Measurements from ENCODE around the gene GARNL3. TPM values are rescaled to one million over a fixed set of nuclear protein-coding genes. Genes with fewer than 3 reads are reported as not detected.
A peak's percentile ranks its signal among the peaks of the same experiment; 100 is the strongest.

GARNL3 gene
- total RNA-seq, 1 donor from 2014 or later = 5.4 TPM

DNA sequence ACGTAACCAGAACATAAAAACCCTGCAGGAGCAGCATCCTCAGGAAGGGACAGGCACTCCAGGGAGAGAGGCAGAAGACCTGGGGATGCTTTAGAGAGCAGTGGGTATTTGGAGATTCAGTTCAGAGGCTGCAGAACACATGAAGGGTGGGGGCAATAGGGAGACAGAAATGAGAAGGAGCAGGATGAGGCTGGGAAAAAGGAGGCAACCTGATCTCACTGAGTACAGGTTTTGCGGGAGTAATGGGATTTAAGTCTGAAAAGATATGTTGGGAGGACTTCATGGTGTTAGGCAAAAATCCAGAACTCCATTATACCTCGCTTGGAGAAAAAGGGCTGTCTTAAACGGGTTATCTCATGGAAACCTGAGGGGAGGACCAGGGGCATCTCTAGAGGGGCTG, 41.3 kb upstream of the GARNL3 start:
- Histone ChIP-seq H3K27ac (ENCODE audit: low read depth, low read length) (no peak overlapping the region), H3K79me2 (ENCODE audit: insufficient read depth, low read length) (no peaks in the 10 kb centered on the region), H3K36me3 (ENCODE audit: insufficient read depth, low read length) (no peaks in the 10 kb centered on the region), H3K9me3 (ENCODE audit: insufficient read depth, low read depth, low read length) (no peaks in the 10 kb centered on the region), H2AFZ (ENCODE audit: low read depth, low read length) (no peak overlapping the region), H3K4me1 (ENCODE audit: insufficient read depth, low read length) (peaks cover 3% of the 10 kb centered on the region), H3K9ac (ENCODE audit: low read length) (no peak overlapping the region), H3K4me2 (ENCODE audit: low read length) (no peak overlapping the region), H4K20me1 (ENCODE audit: insufficient read depth, low read length) (no peaks in the 10 kb centered on the region), H3K27me3 (ENCODE audit: insufficient read depth, low read length) (peaks cover 25% of the 10 kb centered on the region), H3K4me3 (ENCODE audit: insufficient read depth, low read depth, low read length) (no peak overlapping the region)
- H3K36me3 Mint-ChIP-seq (ENCODE audit: low read depth, unreplicated experiment) = peaks cover 2% of the 10 kb centered on the region
- TF ChIP-seq, protein P1, sequence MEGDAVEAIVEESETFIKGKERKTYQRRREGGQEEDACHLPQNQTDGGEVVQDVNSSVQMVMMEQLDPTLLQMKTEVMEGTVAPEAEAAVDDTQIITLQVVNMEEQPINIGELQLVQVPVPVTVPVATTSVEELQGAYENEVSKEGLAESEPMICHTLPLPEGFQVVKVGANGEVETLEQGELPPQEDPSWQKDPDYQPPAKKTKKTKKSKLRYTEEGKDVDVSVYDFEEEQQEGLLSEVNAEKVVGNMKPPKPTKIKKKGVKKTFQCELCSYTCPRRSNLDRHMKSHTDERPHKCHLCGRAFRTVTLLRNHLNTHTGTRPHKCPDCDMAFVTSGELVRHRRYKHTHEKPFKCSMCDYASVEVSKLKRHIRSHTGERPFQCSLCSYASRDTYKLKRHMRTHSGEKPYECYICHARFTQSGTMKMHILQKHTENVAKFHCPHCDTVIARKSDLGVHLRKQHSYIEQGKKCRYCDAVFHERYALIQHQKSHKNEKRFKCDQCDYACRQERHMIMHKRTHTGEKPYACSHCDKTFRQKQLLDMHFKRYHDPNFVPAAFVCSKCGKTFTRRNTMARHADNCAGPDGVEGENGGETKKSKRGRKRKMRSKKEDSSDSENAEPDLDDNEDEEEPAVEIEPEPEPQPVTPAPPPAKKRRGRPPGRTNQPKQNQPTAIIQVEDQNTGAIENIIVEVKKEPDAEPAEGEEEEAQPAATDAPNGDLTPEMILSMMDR (IDR thresholded peaks at IDR 0.05; ENCODE audit: insufficient read depth, low read depth, low read length) = no peak
- no peak for TF ChIP-seq EZH2 (IDR thresholded peaks at IDR 0.05; ENCODE audit: insufficient read depth, low read length)
- FAIRE-seq = no peak
- no peak for DNase-seq (ENCODE audit: low read depth)
- H3K27ac Mint-ChIP-seq (ENCODE audit: unreplicated experiment) = peak overlapping the region; percentile 47
- no peaks in the 10 kb centered on the region for H3K9me3 Mint-ChIP-seq (ENCODE audit: unreplicated experiment)
- peaks cover 31% of the 10 kb centered on the region for H3K27me3 Mint-ChIP-seq (ENCODE audit: low read depth, unreplicated experiment)
- peak overlapping the region; percentile 71 for H3K4me3 Mint-ChIP-seq (ENCODE audit: unreplicated experiment)
- H3K4me1 Mint-ChIP-seq (ENCODE audit: low read depth, unreplicated experiment) = no peaks in the 10 kb centered on the region

DNA sequence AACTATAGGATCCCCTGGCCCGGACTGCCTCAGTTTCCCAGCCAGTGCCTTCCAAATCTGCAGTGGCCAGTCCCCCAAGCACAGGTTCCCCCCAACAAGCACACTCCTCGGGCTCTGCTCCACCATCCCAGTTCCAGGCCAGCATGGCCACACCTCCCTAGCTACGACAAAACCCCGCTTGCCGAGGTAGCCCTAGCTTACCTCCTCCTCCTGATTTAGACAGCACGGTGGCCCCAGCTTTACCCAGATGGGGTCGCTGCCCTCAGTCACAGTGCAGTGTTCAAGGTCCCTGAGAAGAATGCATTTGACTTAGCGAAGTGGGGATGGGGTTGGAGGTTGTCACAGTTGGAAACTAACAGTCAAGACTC, 40.8 kb upstream of the GARNL3 start:
- H3K36me3 Mint-ChIP-seq (ENCODE audit: low read depth, unreplicated experiment) = peaks cover 2% of the 10 kb centered on the region
- H3K4me3 Mint-ChIP-seq (ENCODE audit: unreplicated experiment) = peak overlapping the region; percentile 71
- H3K4me1 Mint-ChIP-seq (ENCODE audit: low read depth, unreplicated experiment) = no peaks in the 10 kb centered on the region
- no peaks in the 10 kb centered on the region for H3K9me3 Mint-ChIP-seq (ENCODE audit: unreplicated experiment)
- peak overlapping the region; percentile 39 for H2AFZ ChIP-seq (ENCODE audit: low read depth, low read length)
- H4K20me1 ChIP-seq (ENCODE audit: insufficient read depth, low read length) = no peaks in the 10 kb centered on the region
- no peak for TF ChIP-seq EZH2 (IDR thresholded peaks at IDR 0.05; ENCODE audit: insufficient read depth, low read length)
- TF ChIP-seq, protein P1 (IDR thresholded peaks at IDR 0.05; ENCODE audit: insufficient read depth, low read depth, low read length) = no peak
- peaks cover 3% of the 10 kb centered on the region for H3K4me1 ChIP-seq (ENCODE audit: insufficient read depth, low read length)
- no peaks in the 10 kb centered on the region for H3K79me2 ChIP-seq (ENCODE audit: insufficient read depth, low read length)
- peak overlapping the region; percentile 94 for H3K4me2 ChIP-seq (ENCODE audit: low read length)
- no peak overlapping the region for H3K4me3 ChIP-seq (ENCODE audit: insufficient read depth, low read depth, low read length)
- H3K27me3 ChIP-seq (ENCODE audit: insufficient read depth, low read length) = peaks cover 25% of the 10 kb centered on the region
- H3K27ac ChIP-seq (ENCODE audit: low read depth, low read length) = no peak overlapping the region
- no peak for FAIRE-seq
- no peak overlapping the region for H3K27ac Mint-ChIP-seq (ENCODE audit: unreplicated experiment)
- H3K27me3 Mint-ChIP-seq (ENCODE audit: low read depth, unreplicated experiment) = peaks cover 25% of the 10 kb centered on the region
- DNase-seq (ENCODE audit: low read depth) = no peak
- no peaks in the 10 kb centered on the region for H3K9me3 ChIP-seq (ENCODE audit: insufficient read depth, low read depth, low read length)
- H3K36me3 ChIP-seq (ENCODE audit: insufficient read depth, low read length) = no peaks in the 10 kb centered on the region
- no peak overlapping the region for H3K9ac ChIP-seq (ENCODE audit: low read length)

DNA sequence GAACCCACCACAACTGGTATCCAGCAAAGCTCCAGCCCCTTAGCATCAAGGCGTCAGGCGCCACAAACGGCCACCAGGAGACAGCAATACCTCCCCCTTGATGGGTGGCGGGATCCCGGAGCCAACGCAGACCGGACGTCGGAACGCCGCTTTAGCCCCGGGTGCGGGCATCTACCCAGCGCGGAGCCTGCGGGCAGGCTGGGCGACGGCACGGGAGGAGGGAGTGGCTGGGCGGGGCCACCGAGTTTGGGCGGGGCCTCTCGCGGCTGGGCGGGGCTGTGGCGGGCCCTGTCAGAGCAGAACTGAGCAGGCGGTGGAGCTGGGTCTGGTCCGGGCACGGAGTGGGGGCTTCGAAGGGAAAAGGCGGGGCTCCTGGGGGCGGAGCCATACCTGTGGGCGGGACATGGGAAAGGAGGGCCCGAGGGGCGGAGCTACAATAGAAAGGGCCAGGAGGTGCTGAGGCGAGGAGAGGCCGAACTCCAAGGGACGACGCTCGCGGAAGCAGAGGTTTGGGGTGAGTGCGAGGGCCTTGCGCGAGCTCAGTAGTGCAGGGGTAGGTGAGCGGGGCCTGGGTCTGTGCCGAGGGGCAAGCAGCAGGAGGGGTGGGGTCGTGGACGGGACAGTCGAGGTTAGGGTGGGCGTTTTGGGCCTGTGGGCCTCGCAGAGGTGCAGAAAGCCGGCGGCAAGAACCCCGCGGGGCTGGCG, 40.2 kb upstream of the GARNL3 start:
- Mint-ChIP-seq H3K36me3 (ENCODE audit: low read depth, unreplicated experiment) (peaks cover 2% of the 10 kb centered on the region), H3K27me3 (ENCODE audit: low read depth, unreplicated experiment) (peaks cover 24% of the 10 kb centered on the region), H3K4me1 (ENCODE audit: low read depth, unreplicated experiment) (no peaks in the 10 kb centered on the region), H3K4me3 (ENCODE audit: unreplicated experiment) (peak overlapping the region; percentile 88), H3K9me3 (ENCODE audit: unreplicated experiment) (no peaks in the 10 kb centered on the region), H3K27ac (ENCODE audit: unreplicated experiment) (peak overlapping the region; percentile 62)
- no peaks in the 10 kb centered on the region for H4K20me1 ChIP-seq (ENCODE audit: insufficient read depth, low read length)
- H3K9me3 ChIP-seq (ENCODE audit: insufficient read depth, low read depth, low read length) = no peaks in the 10 kb centered on the region
- peak overlapping the region; percentile 94 for H3K4me2 ChIP-seq (ENCODE audit: low read length)
- DNase-seq (ENCODE audit: low read depth) (peak; percentile 36), FAIRE-seq (no peak)
- no peaks in the 10 kb centered on the region for H3K36me3 ChIP-seq (ENCODE audit: insufficient read depth, low read length)
- peaks cover 3% of the 10 kb centered on the region for H3K4me1 ChIP-seq (ENCODE audit: insufficient read depth, low read length)
- peaks cover 25% of the 10 kb centered on the region for H3K27me3 ChIP-seq (ENCODE audit: insufficient read depth, low read length)
- H3K27ac ChIP-seq (ENCODE audit: low read depth, low read length) = no peak overlapping the region
- H3K79me2 ChIP-seq (ENCODE audit: insufficient read depth, low read length) = no peaks in the 10 kb centered on the region
- H2AFZ ChIP-seq (ENCODE audit: low read depth, low read length) = peak overlapping the region; percentile 94
- peak; percentile 63 for TF ChIP-seq EZH2 (IDR thresholded peaks at IDR 0.05; ENCODE audit: insufficient read depth, low read length)
- TF ChIP-seq, protein P1 (IDR thresholded peaks at IDR 0.05; ENCODE audit: insufficient read depth, low read depth, low read length) = no peak
- peak overlapping the region; percentile 63 for H3K4me3 ChIP-seq (ENCODE audit: insufficient read depth, low read depth, low read length)
- no peak overlapping the region for H3K9ac ChIP-seq (ENCODE audit: low read length)

All from astrocyte (in vitro differentiated cells and primary cell).